ENCODE data around the gene DLGAP1.

The DLGAP1 gene

GRCh38 chr18:4242431-4243161, 212.5 kb downstream of the DLGAP1 start:
- TF ChIP-seq ZNF112 (tag by site-specific recombination; IDR thresholded peaks at IDR 0.05) (no peak), KLF9 (tag by site-specific recombination; IDR thresholded peaks at IDR 0.05; ENCODE audit: low read depth) (no peak), ZNF626 (tag by site-specific recombination; IDR thresholded peaks at IDR 0.05) (no peak), ZNF292 (tag by site-specific recombination; IDR thresholded peaks at IDR 0.05; ENCODE audit: borderline replicate concordance, low read depth) (no peak), ZNF302 (tag by site-specific recombination; IDR thresholded peaks at IDR 0.05; ENCODE audit: low read depth) (no peak), ZNF37A (tag by site-specific recombination; IDR thresholded peaks at IDR 0.05) (no peak), ZNF274 (IDR thresholded peaks at IDR 0.05; ENCODE audit: low read length) (no peak), ZNF274 (tag by site-specific recombination; IDR thresholded peaks at IDR 0.05; ENCODE audit: borderline replicate concordance) (no peak), REST (tag by site-specific recombination; IDR thresholded peaks at IDR 0.05) (no peak), ZNF677 (tag by site-specific recombination; IDR thresholded peaks at IDR 0.05) (no peak), FEZF1 (tag by site-specific recombination; IDR thresholded peaks at IDR 0.05) (no peak), ZNF114 (tag by site-specific recombination; IDR thresholded peaks at IDR 0.05) (no peak)
- TF ChIP-seq, protein P1, sequence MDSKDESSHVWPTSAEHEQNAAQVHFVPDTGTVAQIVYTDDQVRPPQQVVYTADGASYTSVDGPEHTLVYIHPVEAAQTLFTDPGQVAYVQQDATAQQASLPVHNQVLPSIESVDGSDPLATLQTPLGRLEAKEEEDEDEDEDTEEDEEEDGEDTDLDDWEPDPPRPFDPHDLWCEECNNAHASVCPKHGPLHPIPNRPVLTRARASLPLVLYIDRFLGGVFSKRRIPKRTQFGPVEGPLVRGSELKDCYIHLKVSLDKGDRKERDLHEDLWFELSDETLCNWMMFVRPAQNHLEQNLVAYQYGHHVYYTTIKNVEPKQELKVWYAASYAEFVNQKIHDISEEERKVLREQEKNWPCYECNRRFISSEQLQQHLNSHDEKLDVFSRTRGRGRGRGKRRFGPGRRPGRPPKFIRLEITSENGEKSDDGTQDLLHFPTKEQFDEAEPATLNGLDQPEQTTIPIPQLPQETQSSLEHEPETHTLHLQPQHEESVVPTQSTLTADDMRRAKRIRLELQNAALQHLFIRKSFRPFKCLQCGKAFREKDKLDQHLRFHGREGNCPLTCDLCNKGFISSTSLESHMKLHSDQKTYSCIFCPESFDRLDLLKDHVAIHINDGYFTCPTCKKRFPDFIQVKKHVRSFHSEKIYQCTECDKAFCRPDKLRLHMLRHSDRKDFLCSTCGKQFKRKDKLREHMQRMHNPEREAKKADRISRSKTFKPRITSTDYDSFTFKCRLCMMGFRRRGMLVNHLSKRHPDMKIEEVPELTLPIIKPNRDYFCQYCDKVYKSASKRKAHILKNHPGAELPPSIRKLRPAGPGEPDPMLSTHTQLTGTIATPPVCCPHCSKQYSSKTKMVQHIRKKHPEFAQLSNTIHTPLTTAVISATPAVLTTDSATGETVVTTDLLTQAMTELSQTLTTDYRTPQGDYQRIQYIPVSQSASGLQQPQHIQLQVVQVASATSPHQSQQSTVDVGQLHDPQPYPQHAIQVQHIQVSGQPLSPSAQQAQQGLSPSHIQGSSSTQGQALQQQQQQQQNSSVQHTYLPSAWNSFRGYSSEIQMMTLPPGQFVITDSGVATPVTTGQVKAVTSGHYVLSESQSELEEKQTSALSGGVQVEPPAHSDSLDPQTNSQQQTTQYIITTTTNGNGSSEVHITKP (tag by site-specific recombination; IDR thresholded peaks at IDR 0.05) = no peak
- H3K9me3 ChIP-seq (ENCODE audit: control insufficient read depth, insufficient read depth, low read depth, low read length) = no peaks in the 10 kb centered on the region
- ChIA-PET POLR2A (no interaction called here), CTCF (interaction anchor here (0.6 kb wide), 1 partner anchor 99 kb away, joined by 3 read pairs; no protein-coding TSS in a partner anchor)
- H3K4me3 ChIP-seq (ENCODE audit: low read depth, low read length) = no peak overlapping the region
- no peaks in the 10 kb centered on the region for H3K4me1 ChIP-seq (ENCODE audit: control insufficient read depth, insufficient read depth, low read length)
- H3K27ac ChIP-seq (ENCODE audit: extremely low read depth, low read depth, low read length) = no peak overlapping the region
- no peaks in the 10 kb centered on the region for H3K36me3 ChIP-seq (ENCODE audit: control insufficient read depth in 2 of 2, insufficient read depth in 1 of 2, low read length in 2 of 2)

GRCh38 chr18:4241090-4241617, 214.0 kb downstream of the DLGAP1 start:
- Histone ChIP-seq H3K36me3 (ENCODE audit: control insufficient read depth in 2 of 2, insufficient read depth in 1 of 2, low read length in 2 of 2) (no peaks in the 10 kb centered on the region), H3K9me3 (ENCODE audit: control insufficient read depth, insufficient read depth, low read depth, low read length) (no peaks in the 10 kb centered on the region), H3K4me1 (ENCODE audit: control insufficient read depth, insufficient read depth, low read length) (no peaks in the 10 kb centered on the region), H3K4me3 (ENCODE audit: low read depth, low read length) (no peak overlapping the region), H3K27ac (ENCODE audit: extremely low read depth, low read depth, low read length) (no peak overlapping the region)
- POLR2A ChIA-PET = no interaction called here
- CTCF ChIA-PET = no interaction called here
- TF ChIP-seq, protein P2, sequence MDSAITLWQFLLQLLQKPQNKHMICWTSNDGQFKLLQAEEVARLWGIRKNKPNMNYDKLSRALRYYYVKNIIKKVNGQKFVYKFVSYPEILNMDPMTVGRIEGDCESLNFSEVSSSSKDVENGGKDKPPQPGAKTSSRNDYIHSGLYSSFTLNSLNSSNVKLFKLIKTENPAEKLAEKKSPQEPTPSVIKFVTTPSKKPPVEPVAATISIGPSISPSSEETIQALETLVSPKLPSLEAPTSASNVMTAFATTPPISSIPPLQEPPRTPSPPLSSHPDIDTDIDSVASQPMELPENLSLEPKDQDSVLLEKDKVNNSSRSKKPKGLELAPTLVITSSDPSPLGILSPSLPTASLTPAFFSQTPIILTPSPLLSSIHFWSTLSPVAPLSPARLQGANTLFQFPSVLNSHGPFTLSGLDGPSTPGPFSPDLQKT (IDR thresholded peaks at IDR 0.05; ENCODE audit: borderline replicate concordance, low read depth, low read length) = no peak
- no peak for TF ChIP-seq ZNF624 (tag by site-specific recombination; IDR thresholded peaks at IDR 0.05)
- no peak for TF ChIP-seq ZNF350 (tag by site-specific recombination; IDR thresholded peaks at IDR 0.05)
- no peak for TF ChIP-seq ZNF629 (tag by site-specific recombination; IDR thresholded peaks at IDR 0.05)
- no peak for TF ChIP-seq ZNF548 (tag by site-specific recombination; IDR thresholded peaks at IDR 0.05)
- TF ChIP-seq ZNF626 (tag by site-specific recombination; IDR thresholded peaks at IDR 0.05) = no peak
- no peak for TF ChIP-seq ZIC2 (tag by site-specific recombination; IDR thresholded peaks at IDR 0.05)
- no peak for TF ChIP-seq ZNF292 (tag by site-specific recombination; IDR thresholded peaks at IDR 0.05; ENCODE audit: borderline replicate concordance, low read depth)
- TF ChIP-seq ZNF768 (tag by site-specific recombination; IDR thresholded peaks at IDR 0.05) = no peak
- no peak for TF ChIP-seq ATF2 (tag by site-specific recombination; IDR thresholded peaks at IDR 0.05; ENCODE audit: low read depth)
- no peak for TF ChIP-seq ZNF514 (tag by site-specific recombination; IDR thresholded peaks at IDR 0.05)
- no peak for TF ChIP-seq ZNF580 (tag by site-specific recombination; IDR thresholded peaks at IDR 0.05)
- no peak for TF ChIP-seq PRDM1 (tag by site-specific recombination; IDR thresholded peaks at IDR 0.05)
